HG03097 (cell line): ENCODE measurements around the gene ZNF728.
"Not testable (repeated sequence)": the region's sequence is repeated elsewhere in the genome, so short reads cannot be mapped to it uniquely, and the experiment has no call there.

ENCODE experiments used
- ATAC-seq: cut with Tn5 transposase; IDR thresholded peaks from one replicate; pipeline ENCODE4 v1.9.1; 2021; ENCODE audit not compliant: unreplicated experiment, low FRiP score

ZNF728 gene

GRCh38 chr19:23002690-23003422, at the start of gene ZNF728:
ZNF728 (minus strand) TSS chr19:23003176; CDS start chr19:23003030, 146 bp downstream.
- no peak for ATAC-seq

DNA sequence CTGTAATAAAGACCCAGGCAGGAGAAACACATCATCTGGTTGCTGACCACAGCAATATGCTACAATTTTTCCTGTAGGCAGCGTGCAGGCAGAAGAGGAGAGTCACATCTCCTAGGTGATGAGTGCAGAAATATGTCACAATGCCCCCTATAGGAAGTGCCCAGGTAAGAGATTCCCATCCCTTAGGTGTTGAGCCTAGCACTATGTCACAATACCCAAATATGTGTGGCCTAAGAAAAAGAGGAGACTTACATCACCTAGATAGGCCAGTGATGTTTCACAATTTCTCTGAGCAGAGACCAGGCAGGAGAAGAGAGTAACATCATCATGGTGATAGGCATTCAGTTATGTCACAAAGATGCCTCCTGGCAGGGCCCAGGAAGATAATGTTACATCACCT, 49.4 kb upstream of the ZNF728 start:
- no peak for ATAC-seq

- ATAC-seq, result no peak
Measured at GRCh38 chr19:23049256-23049655, 46.3 kb upstream of the ZNF728 start.

GRCh38 chr19:23046743-23047142, 43.8 kb upstream of the ZNF728 start:
- ATAC-seq, result no peak

- no peak for ATAC-seq
Measured at GRCh38 chr19:23033721-23034120, 30.7 kb upstream of the ZNF728 start.

DNA sequence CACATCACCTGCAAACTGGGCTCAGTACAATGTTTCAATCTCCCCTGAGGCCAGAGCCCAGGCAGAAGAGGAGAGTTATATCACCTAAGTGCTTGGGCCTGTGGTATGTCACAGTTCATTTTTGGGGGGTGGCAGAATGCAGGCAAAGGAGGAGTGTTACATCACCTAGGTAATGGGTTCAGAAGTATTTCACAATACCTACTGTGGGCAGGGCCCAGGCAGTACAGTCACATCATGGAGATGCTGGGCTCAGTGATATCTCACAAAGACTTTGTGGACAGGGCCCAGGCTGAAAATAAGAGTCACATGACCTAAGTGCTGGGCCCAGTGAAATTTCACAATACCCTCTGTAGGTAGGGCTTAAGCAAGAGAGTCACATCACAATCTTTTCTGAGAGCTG, 12.7 kb upstream of the ZNF728 start:
- no peak for ATAC-seq

GRCh38 chr19:22994957-22995356, 8.0 kb downstream of the ZNF728 start:
- ATAC-seq, result not testable (repeated sequence)

DNA sequence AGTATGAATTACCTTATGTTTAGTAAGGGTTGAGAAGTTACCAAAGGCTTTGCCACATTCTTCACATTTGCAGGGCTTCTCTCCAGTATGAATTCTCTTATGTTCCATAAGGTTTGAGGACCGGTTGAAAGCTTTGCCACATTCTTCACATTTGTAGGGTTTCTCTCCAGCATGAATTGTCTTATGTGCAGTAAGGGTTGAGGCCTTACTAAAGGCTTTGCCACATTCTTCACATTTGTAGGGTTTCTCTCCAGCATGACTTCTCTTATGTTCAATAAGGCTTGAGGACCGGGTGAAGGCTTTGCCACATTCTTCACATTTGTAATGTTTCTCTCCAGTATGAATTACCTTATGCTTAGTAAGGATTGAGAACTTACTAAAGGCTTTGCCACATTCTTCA, 26.7 kb downstream of the ZNF728 start:
- ATAC-seq, result no peak

- ATAC-seq, result not testable (repeated sequence)
Measured at GRCh38 chr19:22975546-22976136, 27.3 kb downstream of the ZNF728 start.

DNA sequence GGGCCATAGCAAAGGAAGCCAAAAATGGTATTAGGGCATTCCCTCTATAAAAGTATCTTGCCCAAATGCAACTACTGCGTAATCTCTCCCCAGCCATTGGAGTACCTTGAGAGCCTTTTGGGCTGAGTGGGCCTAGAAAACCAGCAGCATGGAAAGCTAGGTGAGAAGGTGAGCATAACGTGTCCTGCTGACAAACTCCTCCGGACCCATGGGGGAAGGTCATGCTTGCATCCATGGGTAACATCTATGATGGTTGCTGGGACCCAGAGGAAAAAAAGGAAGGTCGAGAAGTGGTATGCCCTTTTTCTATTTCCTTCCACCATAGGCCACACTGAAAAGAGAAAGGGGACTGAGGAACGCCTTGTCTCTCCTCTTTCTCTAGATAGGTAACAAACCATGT, 57.4 kb downstream of the ZNF728 start:
- ATAC-seq, result no peak

DNA sequence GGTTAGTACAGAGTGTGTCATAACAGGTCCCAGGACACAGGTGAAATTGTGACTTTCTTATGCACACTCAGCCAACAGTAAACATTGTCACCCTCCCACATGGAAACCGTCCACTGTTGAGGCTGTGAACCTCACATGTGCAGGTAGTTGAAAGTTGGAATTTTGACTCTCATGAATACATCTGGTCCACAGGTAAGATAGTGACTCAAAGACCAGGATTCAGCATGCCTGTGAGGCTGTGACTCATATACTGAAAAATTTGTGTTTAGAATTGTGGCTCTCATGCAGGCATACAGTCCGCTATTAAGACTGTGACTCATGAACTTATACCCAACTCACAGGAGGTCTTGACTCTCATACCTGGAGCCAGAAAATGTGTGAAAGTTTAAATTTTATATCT, 67.8 kb downstream of the ZNF728 start:
- ATAC-seq, result no peak

DNA sequence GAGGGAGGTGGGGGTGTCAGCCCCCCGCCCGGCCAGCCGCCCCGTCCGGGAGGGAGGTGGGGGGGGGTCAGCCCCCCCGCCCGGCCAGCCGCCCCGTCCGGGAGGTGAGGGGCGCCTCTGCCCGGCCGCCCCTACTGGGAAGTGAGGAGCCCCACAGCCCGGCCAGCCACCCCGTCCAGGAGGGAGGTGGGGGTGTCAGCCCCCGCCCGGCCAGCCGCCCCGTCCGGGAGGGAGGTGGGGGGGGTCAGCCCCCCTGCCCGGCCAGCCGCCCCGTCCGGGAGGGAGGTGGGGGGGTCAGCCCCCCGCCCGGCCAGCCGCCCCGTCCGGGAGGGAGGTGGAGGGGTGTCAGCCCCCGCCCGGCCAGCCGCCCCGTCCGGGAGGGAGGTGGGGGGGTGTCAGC, 75.4 kb downstream of the ZNF728 start:
- not testable (repeated sequence) for ATAC-seq

DNA sequence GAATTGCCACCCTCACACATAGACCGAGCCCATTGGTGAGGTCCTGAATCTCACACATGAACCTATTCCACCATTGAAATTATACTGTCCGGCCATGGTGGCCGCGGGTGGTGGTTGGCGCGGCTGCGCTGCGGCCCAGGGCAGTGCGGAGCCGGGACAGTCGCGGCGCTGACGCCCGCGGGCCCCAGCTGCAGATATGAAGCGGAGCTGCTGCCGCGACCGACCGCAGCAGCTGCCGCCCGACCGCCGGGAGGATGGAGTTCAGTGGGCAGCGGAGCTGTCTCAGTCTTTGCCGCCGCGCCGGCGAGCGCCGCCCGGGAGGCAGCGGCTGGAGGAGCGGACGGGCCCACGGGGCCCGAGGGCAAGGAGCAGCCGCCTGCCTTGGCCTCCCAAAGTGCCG, 77.8 kb downstream of the ZNF728 start:
- not testable (repeated sequence) for ATAC-seq
